Central memory CD4-positive, alpha-beta T cell (primary cell): ENCODE data around the gene YY2.

Source experiments
- DNase-seq: peaks from one replicate; pipeline ENCODE4 v3.0.0; 2022

The YY2 gene

GRCh38 chrX:21875013-21875412 lies 19.2 kb downstream of the YY2 start:
- DNase-seq, result no peak

GRCh38 chrX:21881881-21882574 lies 26.2 kb downstream of the YY2 start:
- DNase-seq, result no peak

- DNase-seq, result no peak
Measured at GRCh38 chrX:21883258-21883657, 27.5 kb downstream of the YY2 start.

GRCh38 chrX:21885568-21885967 lies 29.8 kb downstream of the YY2 start:
- no peak for DNase-seq

- DNase-seq, result no peak
Measured at GRCh38 chrX:21905313-21905712, 49.5 kb downstream of the YY2 start.

- DNase-seq, result no peak
Measured at GRCh38 chrX:21905953-21906352, 50.2 kb downstream of the YY2 start.

- DNase-seq, result no peak
Measured at GRCh38 chrX:21907260-21907659, 51.5 kb downstream of the YY2 start.
